ENCODE results near the gene MED15.

GRCh38 chr22:20466659-20467379 lies 40.6 kb upstream of the MED15 start:
- TF ChIP-seq POLR2A (IDR thresholded peaks at IDR 0.05; ENCODE audit: low read depth, low read length) (no peak), POU2F2 (IDR thresholded peaks at IDR 0.05; ENCODE audit: low read depth, low read length) (no peak), POLR2AphosphoS5 (IDR thresholded peaks at IDR 0.05; ENCODE audit: low read depth, low read length) (no peak), TAF1 (IDR thresholded peaks at IDR 0.05; ENCODE audit: low read depth, low read length) (no peak), SPI1 (IDR thresholded peaks at IDR 0.05; ENCODE audit: low read depth, low read length) (no peak), PAX5 (IDR thresholded peaks at IDR 0.05; ENCODE audit: insufficient read depth, low read length, severe bottlenecking) (no peak)
